G401.6 (cell line): Measurements from ENCODE around the gene FILIP1L.

Experiments
- FAIRE-seq: peaks from 2 replicates; lab custom pipeline; 2012; peaks lifted over from hg19 to GRCh38; lab: Jason Lieb, UNC

Gene FILIP1L

GRCh38 chr3:99921986-99922385, 192.3 kb downstream of the FILIP1L start:
- no peak for FAIRE-seq

GRCh38 chr3:99921377-99921695, 193.0 kb downstream of the FILIP1L start:
- FAIRE-seq, result no peak

- FAIRE-seq, result no peak
Observed at GRCh38 chr3:99920481-99921376, 193.6 kb downstream of the FILIP1L start.

- no peak for FAIRE-seq
Observed at GRCh38 chr3:99919694-99920093, 194.6 kb downstream of the FILIP1L start.

GRCh38 chr3:99918715-99919114, 195.6 kb downstream of the FILIP1L start:
- no peak for FAIRE-seq

- no peak for FAIRE-seq
Observed at GRCh38 chr3:99915906-99916432, 198.3 kb downstream of the FILIP1L start.

- FAIRE-seq, result no peak
Observed at GRCh38 chr3:99911433-99911832, 202.9 kb downstream of the FILIP1L start.

- FAIRE-seq, result no peak
Observed at GRCh38 chr3:99910752-99911290, 203.5 kb downstream of the FILIP1L start.

- no peak for FAIRE-seq
Observed at GRCh38 chr3:99909714-99910495, 204.4 kb downstream of the FILIP1L start.

GRCh38 chr3:99907959-99908544, 206.2 kb downstream of the FILIP1L start:
- FAIRE-seq, result no peak

GRCh38 chr3:99903869-99904268, 210.4 kb downstream of the FILIP1L start:
- no peak for FAIRE-seq

GRCh38 chr3:99902091-99902490, 212.2 kb downstream of the FILIP1L start:
- no peak for FAIRE-seq

- no peak for FAIRE-seq
Observed at GRCh38 chr3:99901200-99901926, 212.9 kb downstream of the FILIP1L start.

GRCh38 chr3:99900248-99900647, 214.1 kb downstream of the FILIP1L start:
- FAIRE-seq, result no peak

GRCh38 chr3:99899603-99900002, 214.7 kb downstream of the FILIP1L start:
- FAIRE-seq, result no peak

- FAIRE-seq, result no peak
Observed at GRCh38 chr3:99896482-99896881, 217.8 kb downstream of the FILIP1L start.

GRCh38 chr3:99895703-99896441, 218.4 kb downstream of the FILIP1L start:
- no peak for FAIRE-seq

GRCh38 chr3:99895131-99895696, 219.1 kb downstream of the FILIP1L start:
- no peak for FAIRE-seq

- no peak for FAIRE-seq
Observed at GRCh38 chr3:99892332-99892731, 222.0 kb downstream of the FILIP1L start.

- no peak for FAIRE-seq
Observed at GRCh38 chr3:99891610-99892285, 222.6 kb downstream of the FILIP1L start.
